T-helper 17 cell (primary cell): ENCODE data around the gene H2AZ1. TPM values are rescaled to one million over a fixed set of nuclear protein-coding genes. Genes with fewer than 3 reads are reported as not detected.

Experiments
- ATAC-seq: fragments of 150-1000 bp; cut with Tn5 transposase; 2 replicates; pipeline ENCODE4 v1.10.0; 2021; ENCODE audit warnings: mild to moderate bottlenecking, moderate library complexity
- DNase-seq, 3 donors: peaks; one replicate each; pipeline versions ENCODE4 v3.0.0 to v3.0.0-alpha.2; 2020 to 2021
- H3K9me3 ChIP-seq: one replicate; pipeline ENCODE4 v1.7.0; 2013; ENCODE audit warnings: low read length, mild to moderate bottlenecking; ENCODE audit not compliant: control insufficient read depth, poor library complexity, severe bottlenecking
- H3K27ac Mint-ChIP-seq: one replicate; pipeline ENCODE4 v1.8.0; 2022; ENCODE audit warnings: mild to moderate bottlenecking, moderate library complexity, mixed read lengths
- H3K27me3 Mint-ChIP-seq: one replicate; pipeline ENCODE4 v1.8.0; 2022; ENCODE audit warnings: mixed read lengths
- H3K36me3 Mint-ChIP-seq: one replicate; pipeline ENCODE4 v1.8.0; 2022; ENCODE audit warnings: low read depth, mixed read lengths
- H3K4me1 Mint-ChIP-seq: one replicate; pipeline ENCODE4 v1.8.0; 2022; ENCODE audit warnings: mild to moderate bottlenecking, mixed read lengths
- H3K4me3 Mint-ChIP-seq: one replicate; pipeline ENCODE4 v1.8.0; 2022; ENCODE audit warnings: mild to moderate bottlenecking, moderate library complexity, mixed read lengths
- total RNA-seq, 4 donors: library from RNA in 2 of 4; stranded (reverse) in 2 of 4; gene quantifications; one replicate each; pipeline ENCODE4 v1.2.3 and lab custom pipeline; 2022 to 2026

H2AZ1 gene
- 100 to 1,000 TPM; 105 to 107 TPM for total RNA-seq
- total RNA-seq (lab: John Stamatoyannopoulos, UW) = 131 to 183 reads per million in 2 donors

DNA sequence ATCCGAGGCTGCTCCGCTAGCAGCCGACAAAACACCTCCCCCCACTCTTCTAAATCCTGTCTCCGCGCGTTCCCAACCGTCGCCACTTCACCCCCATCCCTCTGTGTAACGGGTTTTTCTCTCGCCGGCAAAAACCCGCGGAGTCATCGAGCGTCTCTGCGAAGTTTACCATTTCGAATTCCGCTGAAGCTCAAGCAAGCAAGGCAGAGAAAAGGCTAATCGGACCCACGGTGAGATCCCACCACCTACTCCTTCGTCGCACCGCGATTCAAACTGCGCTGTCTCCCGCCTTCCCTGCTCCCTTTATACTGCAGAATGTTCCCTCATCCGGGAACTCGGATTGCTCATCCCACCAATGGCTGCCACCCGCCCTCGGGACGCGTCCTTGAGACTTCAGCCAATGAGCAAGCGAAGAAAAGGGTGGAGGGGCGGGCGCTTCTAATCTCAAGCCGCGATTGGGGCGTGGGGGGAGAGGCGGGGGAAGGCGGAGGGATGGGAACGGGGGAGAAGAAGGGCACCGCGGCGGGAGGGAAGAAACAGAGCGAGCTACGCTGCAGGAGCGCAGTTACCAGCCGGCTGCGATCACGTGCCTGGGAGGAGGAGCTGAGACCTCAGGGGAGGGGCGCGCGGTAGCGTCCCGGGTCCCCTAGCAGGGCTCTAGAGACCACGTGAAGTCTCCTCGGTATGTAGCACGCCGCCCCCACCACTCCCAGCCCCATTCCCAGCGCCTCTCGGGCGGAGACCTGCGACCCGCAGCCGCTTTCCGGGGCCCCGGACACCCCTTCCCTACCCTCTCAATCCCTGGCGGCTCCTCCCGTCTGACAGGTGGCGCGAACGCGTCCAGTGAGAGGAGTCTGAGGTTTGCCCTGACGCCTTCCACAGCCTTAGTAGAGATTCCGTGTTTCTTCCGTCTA, at the start of gene H2AZ1:
TSS of gene H2AZ1 (minus strand) at position 277 of the 914 bp plus-strand sequence. CDS start at position 172, 105 bp downstream.
- H3K4me1 Mint-ChIP-seq = peaks cover 15% of the 10 kb centered on the region
- H3K9me3 ChIP-seq = no peaks in the 10 kb centered on the region
- peak; percentile 91 to 98 (median 95) for DNase-seq
- no peaks in the 10 kb centered on the region for H3K27me3 Mint-ChIP-seq
- H3K4me3 Mint-ChIP-seq = no peak within 1 kb of the TSS
- ATAC-seq = peak; percentile 77
- H3K27ac Mint-ChIP-seq = no peak within 1 kb of the TSS
- peaks cover 4% of the 10 kb centered on the region for H3K36me3 Mint-ChIP-seq

DNA sequence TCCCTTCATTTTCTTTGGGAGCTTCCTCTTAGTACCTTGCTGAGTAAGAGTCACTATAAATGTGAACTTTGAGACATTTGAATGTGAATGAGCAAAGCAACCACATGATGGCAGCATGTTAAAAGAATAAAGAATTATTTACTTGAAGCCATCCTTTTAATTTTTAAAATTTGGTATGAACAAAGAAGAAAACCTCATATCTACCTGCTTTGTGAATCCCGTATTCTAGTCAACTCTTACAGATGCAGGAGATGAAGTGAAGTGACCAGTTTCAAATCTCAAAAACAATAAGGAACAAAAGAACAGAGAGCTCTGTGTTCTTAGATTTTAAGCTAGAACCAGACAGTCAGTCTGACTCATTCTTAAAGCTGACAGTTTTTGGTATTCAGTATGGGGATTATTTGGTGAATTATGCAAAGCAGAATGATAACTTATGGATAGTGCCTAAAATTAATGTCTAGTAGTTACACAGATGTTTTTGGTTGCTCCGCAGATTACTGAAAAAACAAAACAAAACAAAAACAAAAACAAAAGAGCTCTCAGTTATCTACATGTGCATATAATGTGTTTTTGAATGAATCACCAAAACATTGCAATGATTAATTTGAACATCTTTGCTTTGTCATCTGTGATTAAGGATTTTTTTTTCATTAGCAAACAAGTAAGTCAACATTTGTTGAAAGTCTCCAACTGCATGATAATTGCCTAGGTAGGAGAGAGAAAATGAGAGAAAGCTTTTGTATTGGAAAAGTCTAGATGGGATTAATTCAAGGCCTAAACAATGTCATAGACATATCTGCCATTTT, 48.2 kb upstream of the H2AZ1 start:
- H3K9me3 ChIP-seq = no peaks in the 10 kb centered on the region
- Mint-ChIP-seq H3K4me1 (no peaks in the 10 kb centered on the region), H3K27ac (no peak overlapping the region), H3K27me3 (peaks cover 8% of the 10 kb centered on the region), H3K4me3 (no peak overlapping the region), H3K36me3 (no peaks in the 10 kb centered on the region)
- ATAC-seq (no peak), DNase-seq (no peak)

DNA sequence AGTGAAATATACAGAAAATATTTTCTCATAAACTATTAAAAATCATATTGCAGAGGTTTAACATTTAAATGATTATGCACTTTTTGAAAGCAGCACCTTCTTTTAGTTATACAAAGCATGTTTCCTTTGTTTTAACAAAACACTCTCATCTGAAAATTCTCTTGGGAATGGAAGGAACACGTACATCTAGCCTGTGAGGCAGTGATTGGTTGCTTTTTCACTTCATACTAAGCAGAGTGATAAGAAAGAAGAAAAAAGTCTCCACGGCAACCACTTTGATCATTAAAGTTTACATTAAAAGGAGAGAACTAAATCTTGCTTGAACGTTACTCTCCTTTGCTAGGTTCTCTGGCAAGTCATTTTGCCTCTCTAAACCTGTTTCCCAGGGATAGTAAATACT, 41.7 kb upstream of the H2AZ1 start:
- no peaks in the 10 kb centered on the region for H3K9me3 ChIP-seq
- Mint-ChIP-seq H3K36me3 (no peaks in the 10 kb centered on the region), H3K4me3 (no peak overlapping the region), H3K27me3 (peaks cover 25% of the 10 kb centered on the region), H3K27ac (no peak overlapping the region), H3K4me1 (no peaks in the 10 kb centered on the region)
- DNase-seq (no peak), ATAC-seq (no peak)

DNA sequence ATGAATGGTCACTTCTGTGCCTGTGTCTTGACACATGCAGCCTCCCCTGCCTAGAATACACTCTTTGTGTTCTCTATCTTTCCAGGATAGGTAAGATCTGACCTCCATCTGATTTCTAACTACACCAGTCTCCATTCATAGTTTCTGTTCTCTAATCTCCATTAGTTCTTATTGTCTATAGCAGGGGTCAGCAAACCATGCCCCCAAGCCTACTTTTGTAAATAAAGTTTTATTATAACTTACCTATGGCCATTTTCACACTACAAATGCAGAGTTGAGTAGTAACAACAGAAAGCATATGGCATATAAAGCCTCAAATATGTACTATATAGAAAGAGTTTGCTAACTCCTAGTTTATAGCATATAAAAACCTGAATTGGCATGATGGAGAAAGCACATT, 37.6 kb upstream of the H2AZ1 start:
- H3K4me1 Mint-ChIP-seq = no peaks in the 10 kb centered on the region
- ATAC-seq = no peak
- no peak overlapping the region for H3K27ac Mint-ChIP-seq
- no peak overlapping the region for H3K4me3 Mint-ChIP-seq
- H3K27me3 Mint-ChIP-seq = peaks cover 26% of the 10 kb centered on the region
- H3K36me3 Mint-ChIP-seq = no peaks in the 10 kb centered on the region
- DNase-seq = no peak
- H3K9me3 ChIP-seq = no peaks in the 10 kb centered on the region

DNA sequence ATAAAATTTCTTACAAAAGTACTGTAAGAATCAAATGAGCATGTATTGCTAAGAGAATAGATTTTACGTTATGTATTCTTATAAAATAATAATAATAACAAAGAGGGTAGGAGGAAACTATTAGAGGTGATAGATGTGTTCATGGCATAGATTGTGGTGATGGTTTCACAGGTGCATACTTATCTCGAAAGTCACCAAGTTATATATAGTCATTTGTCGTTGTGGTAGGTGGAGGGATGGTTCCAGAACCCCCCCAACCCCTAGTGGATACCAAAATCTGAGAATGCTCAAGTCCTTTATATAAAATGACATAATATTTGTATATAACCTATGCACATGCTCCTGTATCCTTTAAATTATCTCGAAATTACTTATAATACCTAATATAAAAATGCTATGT, 36.7 kb upstream of the H2AZ1 start:
- H3K36me3 Mint-ChIP-seq = no peaks in the 10 kb centered on the region
- DNase-seq = no peak

DNA sequence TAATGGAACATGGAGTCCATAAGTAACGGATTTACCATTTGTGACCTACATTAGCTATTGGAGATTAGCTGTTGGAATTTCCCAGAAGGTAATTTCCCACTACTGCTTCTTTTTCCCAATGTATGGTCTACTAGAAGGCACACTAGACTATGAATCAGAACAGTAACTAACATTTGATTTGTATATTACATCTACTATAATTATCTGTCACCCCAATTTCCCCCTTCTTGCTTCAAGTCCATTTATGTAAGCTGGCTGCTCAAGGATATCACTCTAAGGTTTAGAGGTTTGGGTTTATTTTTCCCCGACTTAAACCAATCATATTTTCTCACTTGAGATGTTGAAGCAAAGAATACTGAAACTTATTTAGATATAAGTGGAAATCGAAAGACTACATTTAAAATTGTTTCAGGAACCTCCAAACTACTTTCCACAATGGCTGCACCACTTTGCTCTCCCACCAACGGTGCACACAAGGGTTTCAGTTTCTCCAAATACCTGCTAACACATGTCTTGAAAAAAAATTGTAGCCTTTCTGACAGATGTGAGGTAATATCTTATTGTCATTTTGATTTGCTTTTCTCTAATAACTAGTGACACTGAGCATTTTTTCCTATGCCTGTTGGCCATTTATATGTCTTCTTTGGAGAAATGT, 33.3 kb upstream of the H2AZ1 start:
- H3K4me3 Mint-ChIP-seq = no peak overlapping the region
- ATAC-seq (no peak), DNase-seq (no peak)
- no peaks in the 10 kb centered on the region for H3K9me3 ChIP-seq
- H3K36me3 Mint-ChIP-seq = no peaks in the 10 kb centered on the region
- no peak overlapping the region for H3K27ac Mint-ChIP-seq
- no peaks in the 10 kb centered on the region for H3K4me1 Mint-ChIP-seq
- peaks cover 10% of the 10 kb centered on the region for H3K27me3 Mint-ChIP-seq

More for the DNA sequence above, 36.7 kb upstream of the H2AZ1 start:
- peaks cover 26% of the 10 kb centered on the region for H3K27me3 Mint-ChIP-seq
- H3K4me1 Mint-ChIP-seq = no peaks in the 10 kb centered on the region
- H3K4me3 Mint-ChIP-seq = no peak overlapping the region
- H3K27ac Mint-ChIP-seq = no peak overlapping the region
- no peaks in the 10 kb centered on the region for H3K9me3 ChIP-seq
- no peak for ATAC-seq

DNA sequence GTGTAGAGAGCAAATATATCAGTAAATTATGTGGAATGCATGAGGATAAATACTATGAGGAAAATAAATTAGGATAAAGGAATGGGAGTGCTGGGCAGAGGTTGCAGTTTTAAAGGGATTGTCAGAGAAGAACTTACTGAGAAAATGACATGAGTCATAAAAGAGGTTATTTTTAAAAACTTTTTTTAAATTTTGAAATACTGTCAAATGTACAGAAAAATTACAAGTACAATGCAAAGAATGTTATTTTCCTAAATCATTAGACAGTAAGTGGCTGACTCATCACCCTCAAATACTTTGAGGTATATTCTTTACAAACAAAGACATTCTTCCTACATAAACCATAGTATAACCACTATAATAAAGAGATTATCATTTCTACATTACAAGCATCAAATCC, 29.8 kb upstream of the H2AZ1 start:
- H3K9me3 ChIP-seq = no peaks in the 10 kb centered on the region
- no peak for DNase-seq

DNA sequence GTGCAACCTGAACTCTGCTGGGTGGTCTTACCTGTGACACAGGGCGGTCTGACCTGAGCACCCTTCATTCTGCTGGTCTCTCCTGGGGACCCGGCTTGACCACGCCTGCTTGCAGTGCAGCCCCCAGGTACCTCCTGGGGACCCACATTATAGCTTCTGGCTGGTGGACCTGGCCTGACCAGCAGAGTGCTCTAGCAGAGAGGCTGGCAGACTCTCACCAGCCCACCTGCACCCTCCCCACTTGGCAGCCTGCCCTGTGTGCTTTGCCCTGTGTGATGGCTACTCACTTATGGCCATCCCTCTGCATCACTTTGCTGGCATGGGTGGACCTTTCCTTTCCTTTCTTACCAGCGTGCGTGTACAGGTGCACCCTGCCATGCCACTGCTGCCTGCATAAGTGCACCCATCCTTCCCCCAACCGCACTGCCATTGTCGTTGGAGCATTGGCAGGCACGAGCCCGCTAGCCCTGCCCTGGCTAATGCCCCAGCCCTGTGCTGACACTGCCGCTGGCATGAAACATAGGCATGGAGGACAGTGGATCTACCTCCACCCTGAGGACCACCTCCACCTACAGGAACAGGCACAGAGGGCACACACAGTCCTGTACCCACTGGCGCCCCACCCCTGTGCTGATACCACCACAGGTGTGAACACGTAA, 21.5 kb upstream of the H2AZ1 start:
- no peaks in the 10 kb centered on the region for H3K9me3 ChIP-seq
- no peak overlapping the region for H3K27ac Mint-ChIP-seq
- H3K4me3 Mint-ChIP-seq = no peak overlapping the region
- H3K4me1 Mint-ChIP-seq = peaks cover 3% of the 10 kb centered on the region
- peaks cover 2% of the 10 kb centered on the region for H3K36me3 Mint-ChIP-seq
- DNase-seq (no peak), ATAC-seq (no peak)
- no peaks in the 10 kb centered on the region for H3K27me3 Mint-ChIP-seq

More for the DNA sequence above, 29.8 kb upstream of the H2AZ1 start:
- ATAC-seq = no peak
- H3K4me1 Mint-ChIP-seq = no peaks in the 10 kb centered on the region
- no peaks in the 10 kb centered on the region for H3K36me3 Mint-ChIP-seq
- H3K4me3 Mint-ChIP-seq = no peak overlapping the region
- no peak overlapping the region for H3K27ac Mint-ChIP-seq
- peaks cover 4% of the 10 kb centered on the region for H3K27me3 Mint-ChIP-seq

DNA sequence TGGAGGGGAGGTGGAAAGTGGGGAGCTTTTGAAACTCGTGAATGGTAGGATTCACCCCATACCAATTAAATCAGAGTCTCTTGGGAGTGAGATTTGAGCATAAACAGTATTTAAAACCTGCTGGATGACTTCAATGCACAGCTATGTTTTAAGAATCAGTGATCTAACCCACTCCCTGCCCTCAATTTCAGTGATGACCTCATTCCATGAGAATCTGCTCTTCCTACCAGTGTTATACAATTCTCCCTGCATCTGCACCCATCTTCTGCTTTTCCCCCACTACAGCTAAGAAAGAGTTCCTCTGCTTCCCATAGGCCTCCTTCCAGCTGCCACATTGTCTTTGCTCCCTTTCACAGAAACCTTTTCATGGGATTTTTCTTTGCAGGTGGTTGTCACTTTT, 18.3 kb upstream of the H2AZ1 start:
- ATAC-seq (no peak), DNase-seq (no peak)
- no peaks in the 10 kb centered on the region for H3K9me3 ChIP-seq
- Mint-ChIP-seq H3K27ac (no peak overlapping the region), H3K4me1 (peaks cover 19% of the 10 kb centered on the region), H3K36me3 (peaks cover 2% of the 10 kb centered on the region), H3K4me3 (no peak overlapping the region), H3K27me3 (no peaks in the 10 kb centered on the region)

DNA sequence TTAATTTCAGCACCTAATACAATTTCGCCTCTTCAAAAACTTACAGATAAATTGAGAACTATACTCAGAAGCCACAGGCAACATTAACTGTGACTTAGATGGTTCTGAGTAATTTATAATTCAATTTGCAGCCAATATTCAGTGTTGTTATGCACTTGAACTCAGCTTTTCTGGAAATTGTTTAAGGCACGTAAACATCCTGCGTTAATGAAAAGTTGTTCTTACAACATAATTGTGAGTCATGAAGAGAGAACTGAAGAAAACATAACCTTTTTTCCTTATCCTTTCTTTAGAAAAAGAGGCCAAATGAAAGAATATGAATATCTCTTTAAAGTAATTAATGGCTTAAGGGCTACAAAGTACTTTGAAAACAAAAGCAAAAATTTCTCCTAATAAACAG, 16.6 kb upstream of the H2AZ1 start:
- Mint-ChIP-seq H3K27me3 (no peaks in the 10 kb centered on the region), H3K4me3 (no peak overlapping the region), H3K36me3 (peaks cover 2% of the 10 kb centered on the region), H3K27ac (no peak overlapping the region), H3K4me1 (peaks cover 19% of the 10 kb centered on the region)
- no peaks in the 10 kb centered on the region for H3K9me3 ChIP-seq
- DNase-seq = no peak
- ATAC-seq = no peak

DNA sequence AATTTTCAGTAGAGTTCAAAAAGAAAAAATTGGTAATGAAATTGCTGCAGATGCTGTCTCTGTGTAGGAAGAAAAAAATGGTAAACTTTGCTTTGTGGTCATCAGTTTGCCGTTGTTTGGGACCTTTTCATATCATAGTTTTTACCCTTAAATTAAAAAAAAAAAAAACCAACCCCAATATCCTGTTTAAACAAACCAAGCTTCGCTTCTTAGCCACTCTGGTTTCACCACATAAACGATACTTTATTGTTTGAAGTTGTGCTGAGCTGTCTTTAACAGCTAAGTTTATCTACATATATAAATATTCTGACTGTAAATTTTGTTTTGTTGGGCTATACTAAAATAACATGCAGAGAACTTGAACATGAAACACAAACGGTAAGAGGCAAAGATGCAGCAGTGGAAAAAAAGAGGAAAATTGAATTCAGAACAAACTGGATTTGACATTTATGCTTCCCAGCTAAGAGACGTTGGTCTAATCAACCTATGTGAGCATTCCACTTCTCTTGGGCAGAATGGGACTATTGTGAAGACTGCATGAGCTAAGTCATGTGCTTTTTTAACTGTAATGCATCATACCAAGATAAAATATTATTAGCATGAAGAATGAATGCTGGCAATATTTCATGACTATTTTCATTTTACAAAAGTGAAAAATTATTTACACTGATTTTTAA, 15.7 kb upstream of the H2AZ1 start:
- no peaks in the 10 kb centered on the region for H3K9me3 ChIP-seq
- Mint-ChIP-seq H3K36me3 (peaks cover 2% of the 10 kb centered on the region), H3K27ac (no peak overlapping the region), H3K27me3 (no peaks in the 10 kb centered on the region), H3K4me1 (peaks cover 19% of the 10 kb centered on the region), H3K4me3 (no peak overlapping the region)
- DNase-seq (no peak), ATAC-seq (peak; percentile 90)

DNA sequence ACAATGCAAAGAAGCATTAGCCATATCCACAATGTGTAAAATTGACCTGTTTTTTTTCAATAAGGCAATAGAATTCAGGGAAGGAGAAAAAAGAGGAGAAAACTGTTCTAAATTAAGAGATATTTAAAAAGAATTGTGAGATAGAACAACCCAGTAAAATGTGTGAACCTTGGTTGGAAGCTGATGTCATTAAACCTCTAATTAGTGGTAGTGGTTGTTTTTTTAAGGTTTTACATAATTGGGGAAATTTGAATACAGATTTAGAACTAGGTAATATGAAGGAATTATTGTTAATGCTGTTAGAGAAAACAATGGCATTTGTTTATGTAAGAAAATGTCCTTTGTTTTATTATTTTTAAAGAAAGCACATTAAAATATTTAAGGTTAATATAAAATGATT, 15.1 kb upstream of the H2AZ1 start:
- Mint-ChIP-seq H3K36me3 (peaks cover 2% of the 10 kb centered on the region), H3K4me1 (peaks cover 19% of the 10 kb centered on the region), H3K27ac (peak overlapping the region; percentile 67), H3K4me3 (peak overlapping the region; percentile 25), H3K27me3 (no peaks in the 10 kb centered on the region)
- DNase-seq = no peak
- ATAC-seq = no peak
- no peaks in the 10 kb centered on the region for H3K9me3 ChIP-seq
